ENCODE data around the gene GNA15. TPM values are rescaled to one million over a fixed set of nuclear protein-coding genes. Genes with fewer than 3 reads are reported as not detected.

Gene GNA15
- total RNA-seq, 1 experiment from 2014 or later = 0.22 TPM

- ATAC-seq = no peak; the same call in 1 of the 2 replicates
Observed at GRCh38 chr19:3176715-3177501, 41.1 kb downstream of the GNA15 start.

More at GRCh38 chr19:3176715-3177501, 41.1 kb downstream of the GNA15 start:
- ChIA-PET CTCF (interaction anchor here (0.6 to 1.0 kb wide), 3 partner anchors 15 to 475 kb away, joined by 3 to 5 read pairs (median 3); no protein-coding TSS in a partner anchor), POLR2A (no interaction called here)
- Mint-ChIP-seq H3K4me1 (no peaks in the 10 kb centered on the region), H3K9me3 (no peaks in the 10 kb centered on the region), H3K36me3 (no peaks in the 10 kb centered on the region), H3K27me3 (ENCODE audit: low read depth) (no peaks in the 10 kb centered on the region), H3K4me3 (no peak overlapping the region), H3K27ac (no peak overlapping the region)
- no peak for DNase-seq (ENCODE audit: low spot score)
- TF ChIP-seq ZNF219 (CRISPR knock-in tag; IDR thresholded peaks at IDR 0.05; ENCODE audit: borderline replicate concordance) = no peak
- TF ChIP-seq, protein P1, sequence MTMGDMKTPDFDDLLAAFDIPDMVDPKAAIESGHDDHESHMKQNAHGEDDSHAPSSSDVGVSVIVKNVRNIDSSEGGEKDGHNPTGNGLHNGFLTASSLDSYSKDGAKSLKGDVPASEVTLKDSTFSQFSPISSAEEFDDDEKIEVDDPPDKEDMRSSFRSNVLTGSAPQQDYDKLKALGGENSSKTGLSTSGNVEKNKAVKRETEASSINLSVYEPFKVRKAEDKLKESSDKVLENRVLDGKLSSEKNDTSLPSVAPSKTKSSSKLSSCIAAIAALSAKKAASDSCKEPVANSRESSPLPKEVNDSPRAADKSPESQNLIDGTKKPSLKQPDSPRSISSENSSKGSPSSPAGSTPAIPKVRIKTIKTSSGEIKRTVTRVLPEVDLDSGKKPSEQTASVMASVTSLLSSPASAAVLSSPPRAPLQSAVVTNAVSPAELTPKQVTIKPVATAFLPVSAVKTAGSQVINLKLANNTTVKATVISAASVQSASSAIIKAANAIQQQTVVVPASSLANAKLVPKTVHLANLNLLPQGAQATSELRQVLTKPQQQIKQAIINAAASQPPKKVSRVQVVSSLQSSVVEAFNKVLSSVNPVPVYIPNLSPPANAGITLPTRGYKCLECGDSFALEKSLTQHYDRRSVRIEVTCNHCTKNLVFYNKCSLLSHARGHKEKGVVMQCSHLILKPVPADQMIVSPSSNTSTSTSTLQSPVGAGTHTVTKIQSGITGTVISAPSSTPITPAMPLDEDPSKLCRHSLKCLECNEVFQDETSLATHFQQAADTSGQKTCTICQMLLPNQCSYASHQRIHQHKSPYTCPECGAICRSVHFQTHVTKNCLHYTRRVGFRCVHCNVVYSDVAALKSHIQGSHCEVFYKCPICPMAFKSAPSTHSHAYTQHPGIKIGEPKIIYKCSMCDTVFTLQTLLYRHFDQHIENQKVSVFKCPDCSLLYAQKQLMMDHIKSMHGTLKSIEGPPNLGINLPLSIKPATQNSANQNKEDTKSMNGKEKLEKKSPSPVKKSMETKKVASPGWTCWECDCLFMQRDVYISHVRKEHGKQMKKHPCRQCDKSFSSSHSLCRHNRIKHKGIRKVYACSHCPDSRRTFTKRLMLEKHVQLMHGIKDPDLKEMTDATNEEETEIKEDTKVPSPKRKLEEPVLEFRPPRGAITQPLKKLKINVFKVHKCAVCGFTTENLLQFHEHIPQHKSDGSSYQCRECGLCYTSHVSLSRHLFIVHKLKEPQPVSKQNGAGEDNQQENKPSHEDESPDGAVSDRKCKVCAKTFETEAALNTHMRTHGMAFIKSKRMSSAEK (CRISPR knock-in tag; IDR thresholded peaks at IDR 0.05; ENCODE audit: borderline replicate concordance) = no peak
- TF ChIP-seq FOXJ3 (CRISPR knock-in tag; IDR thresholded peaks at IDR 0.05; ENCODE audit: borderline replicate concordance) = no peak
- TF ChIP-seq MLX (CRISPR knock-in tag; IDR thresholded peaks at IDR 0.05) = no peak
- TF ChIP-seq, protein P2, sequence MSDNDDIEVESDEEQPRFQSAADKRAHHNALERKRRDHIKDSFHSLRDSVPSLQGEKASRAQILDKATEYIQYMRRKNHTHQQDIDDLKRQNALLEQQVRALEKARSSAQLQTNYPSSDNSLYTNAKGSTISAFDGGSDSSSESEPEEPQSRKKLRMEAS (CRISPR knock-in tag; IDR thresholded peaks at IDR 0.05) = no peak
- no peak for TF ChIP-seq SOX15 (CRISPR knock-in tag; IDR thresholded peaks at IDR 0.05)
- TF ChIP-seq, protein P3, sequence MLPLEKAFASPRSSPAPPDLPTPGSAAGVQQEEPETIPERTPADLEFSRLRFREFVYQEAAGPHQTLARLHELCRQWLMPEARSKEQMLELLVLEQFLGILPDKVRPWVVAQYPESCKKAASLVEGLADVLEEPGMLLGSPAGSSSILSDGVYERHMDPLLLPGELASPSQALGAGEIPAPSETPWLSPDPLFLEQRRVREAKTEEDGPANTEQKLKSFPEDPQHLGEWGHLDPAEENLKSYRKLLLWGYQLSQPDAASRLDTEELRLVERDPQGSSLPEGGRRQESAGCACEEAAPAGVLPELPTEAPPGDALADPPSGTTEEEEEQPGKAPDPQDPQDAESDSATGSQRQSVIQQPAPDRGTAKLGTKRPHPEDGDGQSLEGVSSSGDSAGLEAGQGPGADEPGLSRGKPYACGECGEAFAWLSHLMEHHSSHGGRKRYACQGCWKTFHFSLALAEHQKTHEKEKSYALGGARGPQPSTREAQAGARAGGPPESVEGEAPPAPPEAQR (CRISPR knock-in tag; IDR thresholded peaks at IDR 0.05) = no peak
- no peak for TF ChIP-seq ZNF423 (CRISPR knock-in tag; IDR thresholded peaks at IDR 0.05)
- no peak for TF ChIP-seq NR3C1 (CRISPR knock-in tag; conservative IDR thresholded peaks at IDR 0.05; ENCODE audit: low read depth)
- TF ChIP-seq, protein P4, sequence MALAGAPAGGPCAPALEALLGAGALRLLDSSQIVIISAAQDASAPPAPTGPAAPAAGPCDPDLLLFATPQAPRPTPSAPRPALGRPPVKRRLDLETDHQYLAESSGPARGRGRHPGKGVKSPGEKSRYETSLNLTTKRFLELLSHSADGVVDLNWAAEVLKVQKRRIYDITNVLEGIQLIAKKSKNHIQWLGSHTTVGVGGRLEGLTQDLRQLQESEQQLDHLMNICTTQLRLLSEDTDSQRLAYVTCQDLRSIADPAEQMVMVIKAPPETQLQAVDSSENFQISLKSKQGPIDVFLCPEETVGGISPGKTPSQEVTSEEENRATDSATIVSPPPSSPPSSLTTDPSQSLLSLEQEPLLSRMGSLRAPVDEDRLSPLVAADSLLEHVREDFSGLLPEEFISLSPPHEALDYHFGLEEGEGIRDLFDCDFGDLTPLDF (CRISPR knock-in tag; IDR thresholded peaks at IDR 0.05) = no peak
- TF ChIP-seq CBFB (CRISPR knock-in tag; IDR thresholded peaks at IDR 0.05; ENCODE audit: low read depth) = no peak
- TF ChIP-seq SMAD4 (CRISPR knock-in tag; IDR thresholded peaks at IDR 0.05) = no peak
- no peak for TF ChIP-seq NR1H2 (CRISPR knock-in tag; IDR thresholded peaks at IDR 0.05)
- TF ChIP-seq SP1 (CRISPR knock-in tag; conservative IDR thresholded peaks at IDR 0.05) = no peak
- TF ChIP-seq, protein P5, sequence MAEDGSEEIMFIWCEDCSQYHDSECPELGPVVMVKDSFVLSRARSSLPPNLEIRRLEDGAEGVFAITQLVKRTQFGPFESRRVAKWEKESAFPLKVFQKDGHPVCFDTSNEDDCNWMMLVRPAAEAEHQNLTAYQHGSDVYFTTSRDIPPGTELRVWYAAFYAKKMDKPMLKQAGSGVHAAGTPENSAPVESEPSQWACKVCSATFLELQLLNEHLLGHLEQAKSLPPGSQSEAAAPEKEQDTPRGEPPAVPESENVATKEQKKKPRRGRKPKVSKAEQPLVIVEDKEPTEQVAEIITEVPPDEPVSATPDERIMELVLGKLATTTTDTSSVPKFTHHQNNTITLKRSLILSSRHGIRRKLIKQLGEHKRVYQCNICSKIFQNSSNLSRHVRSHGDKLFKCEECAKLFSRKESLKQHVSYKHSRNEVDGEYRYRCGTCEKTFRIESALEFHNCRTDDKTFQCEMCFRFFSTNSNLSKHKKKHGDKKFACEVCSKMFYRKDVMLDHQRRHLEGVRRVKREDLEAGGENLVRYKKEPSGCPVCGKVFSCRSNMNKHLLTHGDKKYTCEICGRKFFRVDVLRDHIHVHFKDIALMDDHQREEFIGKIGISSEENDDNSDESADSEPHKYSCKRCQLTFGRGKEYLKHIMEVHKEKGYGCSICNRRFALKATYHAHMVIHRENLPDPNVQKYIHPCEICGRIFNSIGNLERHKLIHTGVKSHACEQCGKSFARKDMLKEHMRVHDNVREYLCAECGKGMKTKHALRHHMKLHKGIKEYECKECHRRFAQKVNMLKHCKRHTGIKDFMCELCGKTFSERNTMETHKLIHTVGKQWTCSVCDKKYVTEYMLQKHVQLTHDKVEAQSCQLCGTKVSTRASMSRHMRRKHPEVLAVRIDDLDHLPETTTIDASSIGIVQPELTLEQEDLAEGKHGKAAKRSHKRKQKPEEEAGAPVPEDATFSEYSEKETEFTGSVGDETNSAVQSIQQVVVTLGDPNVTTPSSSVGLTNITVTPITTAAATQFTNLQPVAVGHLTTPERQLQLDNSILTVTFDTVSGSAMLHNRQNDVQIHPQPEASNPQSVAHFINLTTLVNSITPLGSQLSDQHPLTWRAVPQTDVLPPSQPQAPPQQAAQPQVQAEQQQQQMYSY (CRISPR knock-in tag; IDR thresholded peaks at IDR 0.05) = no peak
- TF ChIP-seq CREB1 (CRISPR knock-in tag; IDR thresholded peaks at IDR 0.05) = no peak
- no peak for TF ChIP-seq OVOL2 (CRISPR knock-in tag; IDR thresholded peaks at IDR 0.05; ENCODE audit: borderline replicate concordance)

All from WTC11 (cell line).